ENCODE results near the gene ADORA2B. TPM values are rescaled to one million over a fixed set of nuclear protein-coding genes. Genes with fewer than 3 reads are reported as not detected.
"Not testable (repeated sequence)": the region's sequence is repeated elsewhere in the genome, so short reads cannot be mapped to it uniquely, and the experiment has no call there.

The ADORA2B gene
- total RNA-seq = 7.1 TPM
- long read RNA-seq, transcript ADORA2B-201 (2 exons, 1,735 nt) = major isoform, 7 of 8 reads
- long read RNA-seq, partial matches to known transcripts = 0 of 8 reads
- long read RNA-seq, other reads (novel, unspliced or antisense) = 1 of 8 reads

- peak within 1 kb of the TSS; percentile 60 for H3K4me3 ChIP-seq
- no peaks in the 10 kb centered on the region for H3K27me3 ChIP-seq
- ATAC-seq (peak; percentile 89), DNase-seq (peak; percentile 89)
- H3K27ac ChIP-seq = peak within 1 kb of the TSS; percentile 55
- H3K36me3 ChIP-seq = no peaks in the 10 kb centered on the region
- H3K9me3 ChIP-seq = no peaks in the 10 kb centered on the region
- TF ChIP-seq CTCF (IDR thresholded peaks at IDR 0.05) = peak; percentile 48
- intact Hi-C loops (cut with DNase I) = no loop called here
- H3K4me1 ChIP-seq = peaks cover 17% of the 10 kb centered on the region
Observed at GRCh38 chr17:15944759-15945526, at the start of gene ADORA2B. Gene ADORA2B (plus strand): TSS chr17:15945130. CDS start chr17:15945249, 119 bp downstream.

GRCh38 chr17:15896277-15896676, 48.7 kb upstream of the ADORA2B start:
- peaks cover 3% of the 10 kb centered on the region for H3K4me1 ChIP-seq

GRCh38 chr17:15896834-15897233, 48.1 kb upstream of the ADORA2B start:
- Histone ChIP-seq H3K36me3 (no peaks in the 10 kb centered on the region), H3K4me3 (no peak overlapping the region), H3K9me3 (no peaks in the 10 kb centered on the region), H3K27me3 (no peaks in the 10 kb centered on the region), H3K27ac (no peak overlapping the region), H3K4me1 (peaks cover 6% of the 10 kb centered on the region)
- DNase-seq = no peak
- intact Hi-C loops (cut with DNase I) = no loop called here
- ATAC-seq = no peak
- no peak for TF ChIP-seq CTCF (IDR thresholded peaks at IDR 0.05)

More at GRCh38 chr17:15896277-15896676, 48.7 kb upstream of the ADORA2B start:
- no peak for TF ChIP-seq CTCF (IDR thresholded peaks at IDR 0.05)
- Histone ChIP-seq H3K36me3 (no peaks in the 10 kb centered on the region), H3K9me3 (no peaks in the 10 kb centered on the region), H3K27me3 (no peaks in the 10 kb centered on the region), H3K4me3 (no peak overlapping the region), H3K27ac (no peak overlapping the region)
- DNase-seq = no peak
- no peak for ATAC-seq
- intact Hi-C loops (cut with DNase I) = no loop called here

- H3K9me3 ChIP-seq; H3K4me3 ChIP-seq; H3K36me3 ChIP-seq; H3K27me3 ChIP-seq; DNase-seq; ATAC-seq; H3K27ac ChIP-seq; intact Hi-C loops (cut with DNase I); H3K4me1 ChIP-seq: not testable (repeated sequence)
Observed at GRCh38 chr17:15899596-15899995, 45.3 kb upstream of the ADORA2B start.

GRCh38 chr17:15900871-15901270, 44.1 kb upstream of the ADORA2B start:
- peak; percentile 26 for ATAC-seq
- no peak for DNase-seq
- Histone ChIP-seq H3K9me3 (no peaks in the 10 kb centered on the region), H3K27ac (no peak overlapping the region), H3K4me3 (no peak overlapping the region), H3K4me1 (peaks cover 6% of the 10 kb centered on the region), H3K36me3 (no peaks in the 10 kb centered on the region), H3K27me3 (no peaks in the 10 kb centered on the region)
- intact Hi-C loops (cut with DNase I) = no loop called here
- no peak for TF ChIP-seq CTCF (IDR thresholded peaks at IDR 0.05)

- H3K27me3 ChIP-seq; H3K4me3 ChIP-seq; intact Hi-C loops (cut with DNase I); H3K27ac ChIP-seq; H3K36me3 ChIP-seq; H3K9me3 ChIP-seq; H3K4me1 ChIP-seq; DNase-seq; ATAC-seq: not testable (repeated sequence)
Observed at GRCh38 chr17:15905236-15905635, 39.7 kb upstream of the ADORA2B start.
